ENCODE measurements around the gene DCTN4.

Gene DCTN4

GRCh38 chr5:150758203-150758530 lies 650 bp downstream of the DCTN4 start:
- Histone ChIP-seq H2AK5ac (ENCODE audit: low read depth, low read length) (peak overlapping the region; percentile 21), H3K23ac (ENCODE audit: low read depth, low read length, poor library complexity) (no peak overlapping the region), H3K79me1 (ENCODE audit: low read depth, low read length) (peaks cover 2% of the 10 kb centered on the region), H2BK12ac (ENCODE audit: low read length) (no peak overlapping the region), H3K27me3 (ENCODE audit: control insufficient read depth in 3 of 3, insufficient read depth in 3 of 3, low read depth in 1 of 3, low read length in 3 of 3) (no peaks in the 10 kb centered on the region), H3K27ac (replicated peaks; ENCODE audit: low read length) (peak overlapping the region; percentile 61), H2BK120ac (ENCODE audit: low read depth, low read length) (no peak overlapping the region), H3K4me3 (ENCODE audit: low read length in 2 of 2) (peak overlapping the region; percentile 72 to 83), H2AFZ (ENCODE audit: low read length) (peak overlapping the region; percentile 78), H2BK5ac (ENCODE audit: low read length) (no peak overlapping the region), H4K91ac (ENCODE audit: low read depth, low read length, poor library complexity) (no peak overlapping the region), H3K4ac (ENCODE audit: low read length) (no peak overlapping the region), H3K9ac (ENCODE audit: low read depth, low read length, poor library complexity) (peak overlapping the region; percentile 78), H3K14ac (ENCODE audit: low read length) (no peak overlapping the region), H3K36me3 (replicated peaks in 1 of 2; ENCODE audit: control insufficient read depth in 2 of 2, insufficient read depth in 2 of 2, low read length in 2 of 2) (peaks cover 9 to 44% of the 10 kb centered on the region in 2 donors), H3K18ac (ENCODE audit: low read length) (no peak overlapping the region), H3K9me3 (replicated peaks in 1 of 2; ENCODE audit: control insufficient read depth in 2 of 2, insufficient read depth in 1 of 2, low read depth in 1 of 2, low read length in 2 of 2) (peaks cover 3 to 6% of the 10 kb centered on the region in 2 donors), H4K8ac (ENCODE audit: low read depth, low read length) (no peak overlapping the region), H2BK15ac (ENCODE audit: low read length) (no peak overlapping the region), H3K4me2 (ENCODE audit: insufficient read depth, low read length, poor library complexity, severe bottlenecking) (peak overlapping the region; percentile 97), H3K4me1 (ENCODE audit: control insufficient read depth in 2 of 2, insufficient read depth in 1 of 2, low read depth in 1 of 2, low read length in 2 of 2) (peaks cover 0 to 9% of the 10 kb centered on the region in 2 donors)
- no CpG with 5 or more reads among the region's 12 CpGs for WGBS, 2 donors (ENCODE audit: extremely low coverage in 2 of 2, insufficient read length in 2 of 2, insufficient replicate concordance in 1 of 2)
- no peak for DNase-seq (ENCODE audit: low spot score)

- Histone ChIP-seq H2BK120ac (ENCODE audit: low read depth, low read length) (no peak overlapping the region), H3K14ac (ENCODE audit: low read length) (no peak overlapping the region), H3K23ac (ENCODE audit: low read depth, low read length, poor library complexity) (no peak overlapping the region), H3K79me1 (ENCODE audit: low read depth, low read length) (peaks cover 2% of the 10 kb centered on the region), H3K9ac (ENCODE audit: low read depth, low read length, poor library complexity) (no peak overlapping the region), H2AK5ac (ENCODE audit: low read depth, low read length) (no peak overlapping the region), H4K8ac (ENCODE audit: low read depth, low read length) (no peak overlapping the region), H3K4me1 (ENCODE audit: control insufficient read depth in 2 of 2, insufficient read depth in 1 of 2, low read depth in 1 of 2, low read length in 2 of 2) (peaks cover 0 to 9% of the 10 kb centered on the region in 2 donors), H3K4me2 (ENCODE audit: insufficient read depth, low read length, poor library complexity, severe bottlenecking) (no peak overlapping the region), H2BK12ac (ENCODE audit: low read length) (no peak overlapping the region), H3K4me3 (ENCODE audit: low read length in 2 of 2) (peak overlapping the region in 1 of 2 donors; percentile 72), H2BK15ac (ENCODE audit: low read length) (no peak overlapping the region), H3K9me3 (replicated peaks in 1 of 2; ENCODE audit: control insufficient read depth in 2 of 2, insufficient read depth in 1 of 2, low read depth in 1 of 2, low read length in 2 of 2) (peaks cover 3 to 6% of the 10 kb centered on the region in 2 donors), H3K18ac (ENCODE audit: low read length) (no peak overlapping the region), H3K36me3 (replicated peaks in 1 of 2; ENCODE audit: control insufficient read depth in 2 of 2, insufficient read depth in 2 of 2, low read length in 2 of 2) (peaks cover 9 to 54% of the 10 kb centered on the region in 2 donors), H3K27ac (replicated peaks; ENCODE audit: low read length) (no peak overlapping the region), H2BK5ac (ENCODE audit: low read length) (no peak overlapping the region), H4K91ac (ENCODE audit: low read depth, low read length, poor library complexity) (no peak overlapping the region), H3K4ac (ENCODE audit: low read length) (no peak overlapping the region), H2AFZ (ENCODE audit: low read length) (no peak overlapping the region), H3K27me3 (ENCODE audit: control insufficient read depth in 3 of 3, insufficient read depth in 3 of 3, low read depth in 1 of 3, low read length in 3 of 3) (no peaks in the 10 kb centered on the region)
- DNase-seq (ENCODE audit: low spot score) = no peak
- no CpG with 5 or more reads among the region's 1 CpG for WGBS, 2 donors (ENCODE audit: extremely low coverage in 2 of 2, insufficient read length in 2 of 2, insufficient replicate concordance in 1 of 2)
Measured at GRCh38 chr5:150757087-150757649, 1.6 kb downstream of the DCTN4 start.

GRCh38 chr5:150753863-150754262 lies 5.0 kb downstream of the DCTN4 start:
- H3K4me2 ChIP-seq (ENCODE audit: insufficient read depth, low read length, poor library complexity, severe bottlenecking) = no peak overlapping the region

GRCh38 chr5:150753463-150753862 lies 5.4 kb downstream of the DCTN4 start:
- Histone ChIP-seq H3K23ac (ENCODE audit: low read depth, low read length, poor library complexity) (no peak overlapping the region), H2BK5ac (ENCODE audit: low read length) (no peak overlapping the region), H3K4me3 (ENCODE audit: low read length in 2 of 2) (no peak overlapping the region), H3K9ac (ENCODE audit: low read depth, low read length, poor library complexity) (no peak overlapping the region), H2AK5ac (ENCODE audit: low read depth, low read length) (no peak overlapping the region), H3K4ac (ENCODE audit: low read length) (no peak overlapping the region), H2BK15ac (ENCODE audit: low read length) (no peak overlapping the region), H4K91ac (ENCODE audit: low read depth, low read length, poor library complexity) (no peak overlapping the region), H3K36me3 (replicated peaks in 1 of 2; ENCODE audit: control insufficient read depth in 2 of 2, insufficient read depth in 2 of 2, low read length in 2 of 2) (peaks cover 9 to 88% of the 10 kb centered on the region in 2 donors), H2BK12ac (ENCODE audit: low read length) (no peak overlapping the region), H2AFZ (ENCODE audit: low read length) (no peak overlapping the region), H3K9me3 (replicated peaks in 1 of 2; ENCODE audit: control insufficient read depth in 2 of 2, insufficient read depth in 1 of 2, low read depth in 1 of 2, low read length in 2 of 2) (no peaks in the 10 kb centered on the region), H3K4me1 (ENCODE audit: control insufficient read depth in 2 of 2, insufficient read depth in 1 of 2, low read depth in 1 of 2, low read length in 2 of 2) (peaks cover 0 to 6% of the 10 kb centered on the region in 2 donors), H4K8ac (ENCODE audit: low read depth, low read length) (no peak overlapping the region), H3K14ac (ENCODE audit: low read length) (no peak overlapping the region), H3K79me1 (ENCODE audit: low read depth, low read length) (peaks cover 2% of the 10 kb centered on the region), H3K18ac (ENCODE audit: low read length) (no peak overlapping the region), H3K27me3 (ENCODE audit: control insufficient read depth in 3 of 3, insufficient read depth in 3 of 3, low read depth in 1 of 3, low read length in 3 of 3) (no peaks in the 10 kb centered on the region), H3K27ac (replicated peaks; ENCODE audit: low read length) (no peak overlapping the region), H2BK120ac (ENCODE audit: low read depth, low read length) (no peak overlapping the region), H3K4me2 (ENCODE audit: insufficient read depth, low read length, poor library complexity, severe bottlenecking) (no peak overlapping the region)
- no CpG with 5 or more reads among the region's 5 CpGs for WGBS, 2 donors (ENCODE audit: extremely low coverage in 2 of 2, insufficient read length in 2 of 2, insufficient replicate concordance in 1 of 2)
- no peak for DNase-seq (ENCODE audit: low spot score)

More at GRCh38 chr5:150753863-150754262, 5.0 kb downstream of the DCTN4 start:
- Histone ChIP-seq H3K79me1 (ENCODE audit: low read depth, low read length) (peaks cover 2% of the 10 kb centered on the region), H3K9ac (ENCODE audit: low read depth, low read length, poor library complexity) (no peak overlapping the region), H4K8ac (ENCODE audit: low read depth, low read length) (no peak overlapping the region), H3K4me3 (ENCODE audit: low read length in 2 of 2) (no peak overlapping the region), H3K18ac (ENCODE audit: low read length) (no peak overlapping the region), H3K4me1 (ENCODE audit: control insufficient read depth in 2 of 2, insufficient read depth in 1 of 2, low read depth in 1 of 2, low read length in 2 of 2) (peaks cover 0 to 6% of the 10 kb centered on the region in 2 donors), H4K91ac (ENCODE audit: low read depth, low read length, poor library complexity) (no peak overlapping the region), H3K14ac (ENCODE audit: low read length) (no peak overlapping the region), H2BK12ac (ENCODE audit: low read length) (no peak overlapping the region), H2AK5ac (ENCODE audit: low read depth, low read length) (no peak overlapping the region), H3K4ac (ENCODE audit: low read length) (no peak overlapping the region), H3K9me3 (replicated peaks in 1 of 2; ENCODE audit: control insufficient read depth in 2 of 2, insufficient read depth in 1 of 2, low read depth in 1 of 2, low read length in 2 of 2) (no peaks in the 10 kb centered on the region), H3K27ac (replicated peaks; ENCODE audit: low read length) (no peak overlapping the region), H3K36me3 (replicated peaks in 1 of 2; ENCODE audit: control insufficient read depth in 2 of 2, insufficient read depth in 2 of 2, low read length in 2 of 2) (peaks cover 9 to 87% of the 10 kb centered on the region in 2 donors), H2BK15ac (ENCODE audit: low read length) (no peak overlapping the region), H3K27me3 (ENCODE audit: control insufficient read depth in 3 of 3, insufficient read depth in 3 of 3, low read depth in 1 of 3, low read length in 3 of 3) (no peaks in the 10 kb centered on the region), H2BK5ac (ENCODE audit: low read length) (no peak overlapping the region), H3K23ac (ENCODE audit: low read depth, low read length, poor library complexity) (no peak overlapping the region), H2BK120ac (ENCODE audit: low read depth, low read length) (no peak overlapping the region), H2AFZ (ENCODE audit: low read length) (no peak overlapping the region)
- no peak for DNase-seq (ENCODE audit: low spot score)
- WGBS, 2 donors (ENCODE audit: extremely low coverage in 2 of 2, insufficient read length in 2 of 2, insufficient replicate concordance in 1 of 2) = no CpG with 5 or more reads among the region's 1 CpG
